Stimulated activated CD4-positive, alpha-beta T cell treated with anti-CD3 and anti-CD28 coated beads, Interleukin-12 subunit alpha, Interleukin-12 subunit beta, amount 100 ng/mL, for 48 hours (primary cell): ENCODE data around the gene TTYH1.
A peak's percentile ranks its signal among the peaks of the same experiment; 100 is the strongest.
"Not testable (repeated sequence)": the region's sequence is repeated elsewhere in the genome, so short reads cannot be mapped to it uniquely, and the experiment has no call there.

Source experiments
- DNase-seq, 3 donors: peaks; one replicate each; pipeline ENCODE4 v3.0.0-alpha.2; 2020; ENCODE audit warnings: low read depth in 2 of 3, low spot score in 1 of 3

TTYH1 gene

DNA sequence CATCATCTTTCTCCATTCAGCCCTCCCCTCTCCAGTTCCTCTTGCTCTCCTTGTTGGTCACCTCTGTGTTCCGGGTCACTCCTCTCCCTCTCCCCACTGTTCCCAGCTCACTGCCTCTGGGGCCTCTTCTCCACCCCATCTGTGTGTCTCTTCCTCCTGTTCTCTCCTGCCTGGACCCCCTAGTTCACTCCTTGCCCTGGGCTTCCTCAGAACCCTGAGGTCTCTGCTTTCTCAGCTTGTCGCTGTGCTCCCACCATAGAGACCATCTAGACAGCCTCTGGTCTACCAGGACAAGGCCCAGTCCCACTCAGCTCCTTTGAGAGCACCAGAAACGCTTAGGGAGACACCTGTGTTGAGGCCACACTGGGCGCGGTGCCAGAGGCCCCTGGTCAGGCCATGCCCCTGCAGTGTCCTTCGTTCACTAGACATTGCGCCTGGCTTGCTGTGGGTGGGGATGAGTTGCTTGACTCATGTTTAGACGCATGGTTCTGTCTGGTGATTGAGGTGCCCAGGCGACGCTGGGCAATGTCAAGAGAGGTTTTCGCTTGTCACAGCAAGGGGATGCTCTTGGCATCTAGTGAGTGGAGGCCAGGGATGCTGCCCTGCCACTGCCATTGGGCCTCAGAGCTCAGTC lies 43.5 kb downstream of the TTYH1 start:
- DNase-seq = no peak

DNA sequence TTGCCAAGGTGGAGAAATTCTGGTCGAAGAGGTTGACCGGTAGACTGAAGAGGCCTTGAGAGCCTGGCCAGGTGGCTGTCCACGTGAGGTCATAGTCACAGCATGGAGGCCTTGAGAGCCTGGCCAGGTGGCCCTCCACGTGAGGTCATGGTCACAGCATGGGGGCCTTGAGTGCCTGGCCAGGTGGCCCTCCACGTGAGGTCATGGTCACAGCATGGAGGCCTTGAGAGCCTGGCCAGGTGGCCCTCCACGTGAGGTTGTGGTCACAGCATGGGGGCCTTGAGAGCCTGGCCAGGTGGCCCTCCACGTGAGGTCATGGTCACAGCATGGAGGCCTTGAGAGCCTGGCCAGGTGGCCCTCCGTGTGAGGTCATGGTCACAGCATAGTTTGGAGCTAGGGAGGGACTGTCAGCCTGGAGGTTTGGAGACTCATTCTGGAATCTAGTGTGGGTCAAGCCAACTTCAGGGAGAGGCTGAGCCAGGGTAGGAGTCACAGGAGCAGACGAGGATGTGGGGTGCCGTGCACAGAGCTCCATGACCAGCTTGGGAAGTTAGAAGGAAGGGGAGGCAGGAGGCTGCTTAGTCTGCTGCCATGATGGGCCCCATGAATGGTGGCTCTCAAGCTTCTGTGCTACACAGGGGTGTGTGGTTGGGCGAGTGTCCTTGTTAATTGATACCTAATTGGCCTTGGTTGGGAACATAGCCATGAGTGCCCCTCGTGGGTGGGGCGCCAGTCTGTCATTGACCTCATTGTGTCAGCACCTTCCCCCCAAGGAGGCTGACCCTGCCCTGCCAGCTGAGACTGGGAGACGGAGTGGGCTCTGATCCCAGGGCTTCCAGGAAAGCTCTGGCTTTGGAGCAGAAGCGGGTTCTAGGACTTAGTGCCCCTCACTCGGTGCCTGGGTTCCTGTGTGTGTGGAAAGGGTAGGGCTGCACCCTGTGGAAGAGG lies 44.3 kb downstream of the TTYH1 start:
- no peak for DNase-seq

DNA sequence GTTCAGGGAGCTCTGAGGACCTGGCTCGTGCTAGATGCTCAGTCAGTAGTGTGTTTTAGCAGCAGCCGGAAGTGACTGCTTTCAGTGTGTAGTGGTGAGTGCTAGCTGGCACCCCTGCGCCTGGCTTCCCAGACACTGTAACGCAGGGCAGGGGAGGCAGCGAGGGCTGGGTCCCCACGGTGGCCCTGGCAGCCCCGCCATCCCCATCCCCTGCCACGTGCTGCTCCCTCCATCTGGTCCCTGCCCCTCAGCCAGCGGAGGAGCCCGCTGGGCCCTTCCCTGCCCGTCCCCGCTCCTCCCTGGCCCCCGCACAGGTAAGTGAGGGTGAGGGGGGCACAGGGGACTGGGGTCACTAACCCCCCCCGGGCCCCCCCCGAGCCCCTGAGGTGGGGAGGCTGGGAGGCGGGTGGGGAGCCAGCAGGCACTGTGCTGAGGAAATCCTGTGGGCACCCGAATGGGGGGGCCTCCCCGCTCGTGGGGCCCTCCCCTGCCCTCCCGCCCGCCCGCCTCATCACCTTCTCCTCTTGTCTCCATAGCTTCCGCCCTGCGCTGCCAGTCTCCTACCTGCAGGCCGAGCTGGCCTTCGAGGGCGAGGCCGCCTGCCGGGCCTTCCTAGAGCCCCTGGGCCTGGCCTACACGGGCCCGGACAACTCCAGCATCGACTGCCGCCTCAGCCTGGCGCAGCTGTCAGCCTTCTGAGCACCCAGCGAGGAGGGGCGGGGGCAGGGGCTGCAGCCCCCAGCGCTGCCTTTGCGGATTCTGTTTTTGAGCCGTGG lies 45.2 kb downstream of the TTYH1 start:
- DNase-seq = no peak

DNA sequence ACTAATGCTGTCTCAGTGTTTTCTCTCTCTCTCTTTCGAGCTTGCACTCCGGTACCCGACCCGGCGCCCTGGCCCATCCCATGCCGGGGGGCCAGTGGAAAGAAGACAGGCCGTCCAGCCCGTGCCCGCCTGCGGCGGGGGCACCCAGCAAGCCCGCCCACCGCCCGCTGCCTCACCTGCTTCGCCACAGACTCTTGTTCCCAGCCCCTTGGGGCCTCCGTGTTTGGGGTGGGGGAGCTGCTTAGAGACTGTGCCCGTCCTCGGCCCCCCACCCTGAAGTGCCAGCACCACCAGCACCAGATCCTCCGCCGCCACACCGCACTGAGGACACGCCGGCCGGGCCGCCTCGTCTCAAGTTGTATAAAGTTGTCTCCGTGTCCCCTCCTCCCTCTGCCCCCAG lies 45.9 kb downstream of the TTYH1 start:
- DNase-seq = no peak

DNA sequence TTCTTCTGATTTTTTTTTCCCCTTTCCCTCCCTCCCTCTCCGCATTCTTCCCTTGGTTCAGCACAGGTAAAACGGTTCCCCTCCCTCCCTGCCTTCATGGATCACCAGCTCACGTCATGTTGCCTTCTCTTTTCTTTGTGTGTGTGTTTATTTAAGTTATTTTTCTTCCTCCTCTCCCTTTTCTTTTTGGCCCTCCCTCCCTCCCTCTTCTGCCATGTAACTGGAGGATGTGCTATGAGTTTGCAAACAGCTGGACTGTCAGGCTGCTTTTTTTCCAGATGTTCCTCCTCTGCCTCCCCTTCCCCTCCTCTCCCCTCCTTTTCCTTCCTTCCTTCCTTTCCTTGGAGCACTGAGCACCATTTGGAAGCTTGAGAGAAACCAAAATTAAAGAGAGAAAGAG lies 46.3 kb downstream of the TTYH1 start:
- DNase-seq = no peak

DNA sequence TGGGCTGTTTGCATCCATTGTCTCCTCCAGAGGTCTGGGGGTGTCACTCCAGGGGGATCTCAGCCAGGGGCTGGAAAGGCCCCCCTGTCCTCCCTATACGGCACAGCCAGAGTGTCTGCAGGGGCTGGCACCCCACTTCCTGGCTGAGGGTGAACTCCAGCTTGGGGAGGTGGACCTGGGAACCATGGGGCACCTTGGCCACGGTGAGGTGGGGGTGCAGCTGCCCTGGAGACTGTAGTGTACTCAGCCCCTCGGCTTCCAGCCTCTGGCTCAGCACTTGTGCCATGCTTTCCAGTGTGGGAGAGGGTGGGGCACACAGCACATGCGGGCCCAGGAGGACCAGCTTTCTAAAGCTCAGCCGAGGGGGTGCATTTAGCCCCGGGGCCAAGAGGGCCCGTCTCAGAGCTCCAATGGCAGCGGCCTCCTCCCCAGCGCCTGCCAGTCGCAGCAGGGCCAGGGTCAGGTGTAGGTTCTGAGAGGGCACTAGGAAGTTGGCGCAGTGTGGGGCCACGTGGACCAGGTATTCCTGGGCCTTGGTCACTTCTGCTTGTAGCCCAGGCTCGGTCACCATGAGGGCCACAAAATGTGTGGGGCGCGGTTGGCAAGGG lies 46.9 kb downstream of the TTYH1 start:
- no peak for DNase-seq

DNA sequence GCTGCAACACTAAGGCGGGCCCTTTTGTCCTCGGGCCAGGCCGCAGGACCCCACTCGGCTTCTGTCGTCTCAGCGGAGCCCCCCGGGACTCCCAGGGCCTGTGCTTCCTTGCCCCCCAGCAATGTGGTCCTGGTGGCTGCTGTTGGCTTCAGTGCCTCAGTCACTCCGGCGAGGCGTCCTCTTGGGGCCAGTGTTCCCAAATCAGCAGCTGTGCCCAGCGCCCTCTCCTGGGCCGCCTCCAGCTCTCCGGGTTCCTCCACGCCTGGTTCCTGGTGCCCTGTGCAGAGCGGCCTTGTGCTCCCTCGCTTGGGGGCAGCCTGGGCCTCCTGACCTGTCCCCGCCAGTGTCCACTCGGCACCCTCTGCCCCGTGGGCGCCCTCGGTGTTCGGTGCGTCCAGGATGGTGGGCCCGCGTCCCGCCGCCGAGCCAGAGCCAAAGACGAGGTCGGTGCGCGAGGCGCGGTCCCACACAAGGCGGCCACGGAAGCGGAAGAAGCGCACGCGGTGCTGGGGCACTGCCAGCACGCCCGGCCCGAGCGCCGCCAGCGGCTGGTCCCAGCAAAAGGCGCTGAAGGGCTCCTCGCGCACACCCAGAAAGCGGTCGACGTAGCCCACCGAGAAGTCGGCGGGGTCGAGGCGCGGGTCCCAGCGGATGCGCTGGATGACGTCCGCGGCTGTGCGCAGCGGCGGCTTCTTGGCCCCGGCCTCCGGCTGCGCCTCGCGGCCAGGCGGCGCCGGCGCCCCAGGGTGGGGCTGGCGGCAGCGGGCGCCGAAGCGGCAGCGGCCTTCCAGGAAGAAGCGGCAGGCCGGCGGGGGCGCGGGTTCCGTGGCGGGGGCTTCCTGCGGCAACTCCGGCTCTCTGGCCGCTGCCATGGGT lies 47.6 kb downstream of the TTYH1 start:
- DNase-seq = peak; percentile 26 to 59 (median 36)

DNA sequence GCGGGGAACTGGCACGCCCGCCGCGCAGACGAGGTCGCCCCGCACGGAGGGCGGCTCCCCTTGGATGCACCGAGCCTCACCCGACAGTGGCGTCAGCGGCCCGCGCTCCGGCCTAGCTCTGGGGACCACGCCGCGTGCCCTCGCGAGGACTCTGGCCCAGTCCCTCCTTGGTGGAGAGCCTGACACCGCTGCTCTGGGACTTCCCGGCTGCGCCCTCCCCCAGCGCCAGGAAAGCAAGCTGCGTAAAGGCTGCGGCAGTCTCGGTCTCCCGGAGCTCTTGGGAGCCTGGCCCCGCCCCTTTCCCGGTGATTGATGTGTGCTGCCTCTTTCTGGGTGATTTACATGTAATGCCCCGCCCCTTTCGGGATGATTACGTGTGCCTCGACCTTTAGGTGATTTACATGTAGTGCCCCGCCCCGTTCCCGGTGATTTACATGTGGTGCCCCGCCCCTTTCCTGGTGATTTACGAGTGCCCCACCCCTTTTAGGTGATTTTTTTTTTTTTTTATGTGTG lies 48.3 kb downstream of the TTYH1 start, which contains the start of gene LENG9:
Gene LENG9 (minus strand): TSS at position 248 of the 513 bp plus-strand sequence. CDS start 252 bp downstream, outside the sequence.
- peak; percentile 97 to 98 (median 98) for DNase-seq

- DNase-seq = peak; percentile 81 to 88 (median 87)
Observed at GRCh38 chr19:54464044-54464629, 48.9 kb downstream of the TTYH1 start.

DNA sequence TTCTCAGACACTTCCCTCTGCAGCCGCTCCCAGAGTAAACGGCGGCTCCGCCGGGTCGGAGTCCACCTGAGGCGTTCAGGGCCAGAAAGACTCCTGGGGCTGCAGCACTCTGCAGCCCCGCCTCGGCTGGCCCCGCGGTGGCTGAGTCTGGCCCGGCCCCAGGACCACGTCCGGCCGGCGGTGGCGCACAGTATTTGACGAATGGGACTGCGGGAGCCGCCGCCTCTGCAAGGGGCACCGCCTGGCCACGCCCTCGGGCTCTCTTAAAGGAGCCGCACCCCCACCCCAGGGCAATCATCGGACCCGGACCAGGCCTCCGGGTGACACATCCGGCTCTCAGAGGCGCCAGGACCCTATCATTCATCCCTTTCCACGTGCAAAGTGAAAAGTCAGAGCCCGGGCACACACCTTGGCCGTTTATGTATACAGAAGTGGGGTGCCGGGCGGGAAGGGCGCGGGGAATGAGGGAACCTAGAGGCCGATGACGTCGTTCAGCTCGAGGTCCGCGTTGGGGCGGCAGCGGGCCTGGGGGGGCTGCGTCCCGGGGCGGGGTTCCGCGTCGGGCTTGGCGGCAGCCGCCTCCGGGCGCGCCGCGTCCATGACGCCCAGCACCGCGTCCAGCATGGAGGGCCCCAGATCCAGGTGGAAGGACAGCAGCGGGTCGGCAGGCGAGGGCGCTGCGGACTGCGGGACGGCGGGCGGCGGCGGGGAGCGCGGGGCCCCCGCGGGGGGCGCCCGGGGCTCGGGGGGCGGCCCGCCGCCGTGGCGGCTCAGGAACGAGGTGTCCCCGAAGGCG lies 49.6 kb downstream of the TTYH1 start:
- DNase-seq = peak; percentile 72 to 82 (median 78)

DNA sequence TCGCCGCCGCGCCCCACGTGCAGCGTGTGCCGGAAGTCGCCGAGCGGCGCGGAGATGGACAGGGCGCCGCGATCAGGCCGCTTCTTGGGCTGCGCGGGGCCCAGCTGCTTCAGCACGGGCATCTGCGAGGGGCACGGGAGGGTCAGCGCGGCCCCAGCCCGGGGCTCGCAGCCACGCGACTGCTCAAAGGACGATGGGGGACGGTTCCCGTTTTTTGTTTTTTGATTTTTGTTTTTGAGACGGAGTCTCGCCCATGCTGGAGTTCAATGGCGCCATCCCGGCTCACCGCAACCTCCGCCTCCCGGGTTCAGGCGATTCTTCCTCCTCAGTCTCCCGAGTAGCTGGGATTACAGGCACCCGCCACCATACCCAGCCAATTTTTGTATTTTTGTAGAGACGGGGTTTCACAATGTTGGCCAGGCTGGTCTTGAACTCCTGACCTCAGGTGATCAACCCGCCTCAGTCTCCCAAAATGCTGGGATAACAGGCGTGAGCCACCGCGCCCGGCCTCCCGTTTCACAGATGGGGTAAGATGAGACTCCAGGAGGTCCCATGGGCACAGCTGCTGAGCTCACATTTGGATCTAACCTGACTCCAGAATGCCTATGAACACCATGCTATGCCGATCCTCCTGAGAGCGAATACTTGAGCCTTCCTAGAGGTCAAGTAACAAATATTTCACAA lies 50.3 kb downstream of the TTYH1 start:
- DNase-seq = no peak

- DNase-seq = not testable (repeated sequence)
Observed at GRCh38 chr19:54466110-54466480, 50.8 kb downstream of the TTYH1 start.

- no peak for DNase-seq
Observed at GRCh38 chr19:54469496-54469934, 54.3 kb downstream of the TTYH1 start.

DNA sequence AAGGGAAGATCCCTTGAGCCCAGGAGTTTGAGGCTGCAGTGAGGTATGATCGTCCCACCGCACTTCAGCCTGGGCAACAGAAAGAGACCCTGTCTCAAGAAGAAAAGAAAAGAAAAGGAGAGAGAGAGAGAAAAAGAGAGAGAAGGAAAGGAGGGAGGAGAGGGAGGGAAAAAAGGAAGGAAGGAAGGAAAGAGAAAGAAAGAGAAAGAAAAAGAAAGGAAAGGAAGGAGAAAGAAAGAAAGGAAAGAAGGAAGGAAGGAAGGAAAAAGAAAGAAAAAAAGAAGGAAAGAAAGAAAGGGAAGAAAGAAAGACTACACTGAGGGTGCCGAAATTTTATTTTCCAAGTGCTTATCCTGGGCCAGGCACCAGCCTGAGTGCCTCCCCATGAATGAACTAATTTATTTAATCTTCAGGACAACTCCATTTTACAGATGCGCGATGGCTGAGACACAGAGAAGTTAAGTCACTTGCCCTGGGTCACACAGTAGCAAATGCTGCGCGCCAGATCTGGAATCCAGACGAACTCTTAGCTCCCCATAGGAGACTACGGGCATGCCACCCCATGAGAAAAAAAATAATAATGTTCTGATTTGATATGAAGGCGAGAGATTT lies 55.1 kb downstream of the TTYH1 start:
- no peak for DNase-seq

GRCh38 chr19:54470991-54471782 lies 55.9 kb downstream of the TTYH1 start:
- no peak for DNase-seq

GRCh38 chr19:54473071-54473891 lies 58.0 kb downstream of the TTYH1 start, which contains the start of gene CDC42EP5:
CDC42EP5 (minus strand) TSS chr19:54473296; CDS start chr19:54465547, 7,749 bp downstream.
- DNase-seq = no peak
